ENCODE results near the gene ZNF598.

DNA sequence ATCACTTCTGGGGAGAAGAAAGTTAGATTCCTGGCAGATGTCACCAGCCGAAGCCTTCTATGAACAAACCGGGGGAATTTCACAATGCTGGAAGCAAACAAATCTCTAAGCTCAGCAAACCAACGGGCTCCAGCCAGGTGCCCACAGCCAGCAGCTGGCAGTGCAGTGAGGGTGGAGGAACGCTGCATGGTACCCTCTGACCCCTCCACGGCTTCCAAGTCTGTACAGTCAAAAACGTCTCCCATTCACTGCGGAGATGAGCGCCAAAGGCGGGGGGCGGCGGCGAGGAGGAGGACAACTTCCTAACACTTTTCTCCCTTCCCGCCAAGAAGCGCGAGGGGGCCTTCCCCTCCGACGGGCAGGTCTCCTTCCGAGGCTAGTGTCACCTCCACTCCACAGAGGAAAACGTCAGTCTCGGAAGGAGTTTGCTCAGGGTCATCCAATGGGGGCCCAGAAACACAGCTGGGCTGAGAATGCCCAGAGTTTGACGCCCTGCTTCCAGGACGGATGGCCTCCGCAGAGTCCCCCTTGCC is 924 bp downstream of the ZNF598 start:
- no peak for TF ChIP-seq SUZ12 (IDR thresholded peaks at IDR 0.05)
- TF ChIP-seq, protein P1, sequence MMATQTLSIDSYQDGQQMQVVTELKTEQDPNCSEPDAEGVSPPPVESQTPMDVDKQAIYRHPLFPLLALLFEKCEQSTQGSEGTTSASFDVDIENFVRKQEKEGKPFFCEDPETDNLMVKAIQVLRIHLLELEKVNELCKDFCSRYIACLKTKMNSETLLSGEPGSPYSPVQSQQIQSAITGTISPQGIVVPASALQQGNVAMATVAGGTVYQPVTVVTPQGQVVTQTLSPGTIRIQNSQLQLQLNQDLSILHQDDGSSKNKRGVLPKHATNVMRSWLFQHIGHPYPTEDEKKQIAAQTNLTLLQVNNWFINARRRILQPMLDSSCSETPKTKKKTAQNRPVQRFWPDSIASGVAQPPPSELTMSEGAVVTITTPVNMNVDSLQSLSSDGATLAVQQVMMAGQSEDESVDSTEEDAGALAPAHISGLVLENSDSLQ (IDR thresholded peaks at IDR 0.05) = no peak
- no peak for TF ChIP-seq FOXA1 (IDR thresholded peaks at IDR 0.05)
- no peak for TF ChIP-seq ZNF384 (IDR thresholded peaks at IDR 0.05)
- TF ChIP-seq LEF1 (IDR thresholded peaks at IDR 0.05; ENCODE audit: borderline replicate concordance) = no peak
- TF ChIP-seq FOXK2 (IDR thresholded peaks at IDR 0.05) = no peak
- no peak for TF ChIP-seq FOXM1 (IDR thresholded peaks at IDR 0.05; ENCODE audit: borderline replicate concordance)
- no peak for TF ChIP-seq TARDBP (IDR thresholded peaks at IDR 0.05)
- no peak for TF ChIP-seq ELF4 (IDR thresholded peaks at IDR 0.05)
- TF ChIP-seq L3MBTL2 (conservative IDR thresholded peaks at IDR 0.05) = peak; percentile 97
